ENCODE results near the gene KCNMB2.

The KCNMB2 gene

DNA sequence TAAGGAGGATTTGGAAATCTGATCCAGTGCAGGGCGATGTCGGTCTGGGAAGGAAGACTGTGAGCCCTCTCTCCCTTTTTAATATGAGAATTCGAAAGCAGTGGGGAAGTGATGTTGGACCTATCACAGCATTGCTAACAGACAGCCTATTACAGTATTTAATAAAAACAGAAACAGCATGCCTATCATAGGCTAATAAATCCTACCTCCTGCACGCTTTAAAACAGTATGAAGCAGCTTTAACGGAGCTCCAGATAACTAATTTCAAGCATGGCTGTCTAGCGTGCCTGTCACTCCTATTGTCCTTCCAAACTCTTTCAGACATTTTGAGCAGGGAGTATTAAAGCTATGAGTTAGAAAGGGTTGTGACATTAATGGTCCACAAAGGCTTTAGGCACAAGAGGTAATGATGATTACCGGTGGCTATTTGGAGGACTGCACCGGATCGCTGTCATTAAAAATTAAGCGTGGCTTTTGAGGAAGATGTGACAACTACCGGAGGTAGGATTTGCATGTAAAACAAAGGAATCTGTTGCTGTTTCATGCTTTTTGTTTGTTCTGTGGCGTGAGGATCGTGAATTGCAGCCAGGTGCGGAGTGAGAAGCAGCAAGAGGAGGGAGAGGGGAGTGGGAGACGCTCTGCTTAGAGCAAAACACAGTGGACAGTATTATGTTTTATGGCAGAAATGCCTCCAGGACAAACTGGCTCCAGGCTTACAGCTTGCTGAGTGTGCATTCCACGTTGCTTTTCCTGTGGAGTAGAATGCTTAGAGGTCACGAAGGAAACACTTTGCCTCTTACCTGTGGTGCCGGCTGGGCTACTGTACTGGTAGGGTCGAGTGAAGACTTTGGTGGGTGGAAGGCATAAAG, at the start of gene KCNMB2:
Gene KCNMB2, plus strand, starts transcription at position 226 of the 869 bp plus-strand sequence.
- TF ChIP-seq, protein P1, sequence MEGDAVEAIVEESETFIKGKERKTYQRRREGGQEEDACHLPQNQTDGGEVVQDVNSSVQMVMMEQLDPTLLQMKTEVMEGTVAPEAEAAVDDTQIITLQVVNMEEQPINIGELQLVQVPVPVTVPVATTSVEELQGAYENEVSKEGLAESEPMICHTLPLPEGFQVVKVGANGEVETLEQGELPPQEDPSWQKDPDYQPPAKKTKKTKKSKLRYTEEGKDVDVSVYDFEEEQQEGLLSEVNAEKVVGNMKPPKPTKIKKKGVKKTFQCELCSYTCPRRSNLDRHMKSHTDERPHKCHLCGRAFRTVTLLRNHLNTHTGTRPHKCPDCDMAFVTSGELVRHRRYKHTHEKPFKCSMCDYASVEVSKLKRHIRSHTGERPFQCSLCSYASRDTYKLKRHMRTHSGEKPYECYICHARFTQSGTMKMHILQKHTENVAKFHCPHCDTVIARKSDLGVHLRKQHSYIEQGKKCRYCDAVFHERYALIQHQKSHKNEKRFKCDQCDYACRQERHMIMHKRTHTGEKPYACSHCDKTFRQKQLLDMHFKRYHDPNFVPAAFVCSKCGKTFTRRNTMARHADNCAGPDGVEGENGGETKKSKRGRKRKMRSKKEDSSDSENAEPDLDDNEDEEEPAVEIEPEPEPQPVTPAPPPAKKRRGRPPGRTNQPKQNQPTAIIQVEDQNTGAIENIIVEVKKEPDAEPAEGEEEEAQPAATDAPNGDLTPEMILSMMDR (IDR thresholded peaks at IDR 0.05; ENCODE audit: insufficient read depth, low read length, missing control alignments) = no peak
- DNase-seq (ENCODE audit: low read depth, low spot score) = no peak
- H3K4me3 ChIP-seq (ENCODE audit: low read depth, low read length) = peak within 1 kb of the TSS; percentile 27
- POLR2A ChIA-PET = no interaction called here
- CTCF ChIA-PET = no interaction called here

DNA sequence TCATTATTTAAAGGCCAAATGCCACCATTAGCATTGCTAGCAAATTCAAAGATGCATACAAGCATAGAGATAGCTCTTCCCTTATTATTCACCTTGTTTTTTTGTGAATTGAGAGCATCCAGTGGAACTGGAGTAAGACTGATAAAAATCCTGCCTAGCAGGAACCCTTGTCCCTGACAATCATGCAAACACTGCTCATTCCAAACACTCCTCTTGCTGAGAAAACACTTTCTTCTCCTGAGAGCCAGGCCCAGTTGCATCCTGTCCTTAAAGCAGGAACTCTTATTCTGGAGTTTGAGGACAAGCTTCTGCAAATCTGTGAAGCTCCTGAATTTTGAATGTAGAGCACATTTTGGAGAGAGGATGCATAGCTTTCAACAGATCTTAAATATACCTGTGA, 49.3 kb upstream of the KCNMB2 start:
- POLR2A ChIA-PET = no interaction called here
- CTCF ChIA-PET = no interaction called here
- no peak overlapping the region for H3K4me3 ChIP-seq (ENCODE audit: low read depth, low read length)
- DNase-seq (ENCODE audit: low read depth, low spot score) = no peak
- TF ChIP-seq, protein P1 (IDR thresholded peaks at IDR 0.05; ENCODE audit: insufficient read depth, low read length, missing control alignments) = no peak

DNA sequence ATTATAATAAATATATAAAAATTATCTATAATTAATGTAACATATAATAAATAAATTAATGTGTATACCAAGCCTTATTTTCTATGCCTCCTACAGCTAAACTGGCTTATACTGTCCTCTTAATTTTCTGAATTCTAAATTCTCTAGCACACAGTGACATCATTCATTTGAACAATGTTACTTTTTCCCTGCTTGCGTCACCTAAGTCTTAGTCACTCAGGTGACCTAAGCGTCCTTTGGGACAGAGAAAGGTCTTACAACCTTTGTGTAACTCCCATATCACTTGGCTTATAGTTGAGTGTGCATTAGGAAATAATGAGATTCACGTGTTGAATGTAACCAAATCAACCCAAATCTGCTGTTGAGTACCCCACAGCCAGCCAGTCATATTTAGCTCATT, 48.5 kb upstream of the KCNMB2 start:
- ChIA-PET CTCF (no interaction called here), POLR2A (no interaction called here)
- TF ChIP-seq, protein P1 (IDR thresholded peaks at IDR 0.05; ENCODE audit: insufficient read depth, low read length, missing control alignments) = no peak
- no peak for DNase-seq (ENCODE audit: low read depth, low spot score)
- H3K4me3 ChIP-seq (ENCODE audit: low read depth, low read length) = no peak overlapping the region

DNA sequence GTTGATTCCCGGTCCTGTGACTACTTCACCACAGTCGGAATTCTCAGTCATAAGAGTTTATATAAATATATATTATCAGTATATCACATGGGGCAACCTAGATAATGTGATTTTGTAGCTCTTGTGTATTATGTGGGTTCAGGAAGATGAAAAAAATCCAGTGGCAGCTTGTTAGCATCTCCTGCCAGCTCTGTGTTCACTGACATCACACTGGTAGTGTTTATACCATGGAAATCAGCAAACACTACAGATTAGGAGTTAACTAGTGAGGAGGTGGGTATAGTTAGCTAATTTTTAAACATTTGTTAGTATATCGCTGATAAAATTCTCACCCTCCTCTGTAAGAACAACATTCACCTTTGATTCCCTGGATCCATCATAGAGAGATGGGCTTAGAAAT, 44.5 kb upstream of the KCNMB2 start:
- POLR2A ChIA-PET = no interaction called here
- CTCF ChIA-PET = no interaction called here
- TF ChIP-seq, protein P1 (IDR thresholded peaks at IDR 0.05; ENCODE audit: insufficient read depth, low read length, missing control alignments) = no peak

DNA sequence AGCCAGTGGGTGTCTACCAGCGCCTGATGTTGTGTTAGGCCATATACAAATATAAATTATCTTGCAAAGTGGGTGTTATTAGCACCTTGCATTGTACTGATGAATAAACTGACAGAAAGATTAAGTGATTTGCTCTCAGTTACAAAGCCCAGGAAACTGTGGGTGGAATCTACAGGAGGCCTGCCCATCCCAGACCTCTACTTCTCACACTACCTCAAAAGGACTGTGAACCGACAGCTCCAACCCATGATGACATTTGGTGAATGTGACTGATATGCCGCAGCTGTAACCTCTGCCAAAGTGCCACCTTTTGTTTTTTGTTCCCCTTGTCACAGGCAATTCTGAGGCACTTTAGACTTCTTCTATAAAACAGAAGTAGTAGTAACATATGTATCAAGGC, 43.7 kb upstream of the KCNMB2 start:
- DNase-seq (ENCODE audit: low read depth, low spot score) = no peak
- no peak overlapping the region for H3K4me3 ChIP-seq (ENCODE audit: low read depth, low read length)
- CTCF ChIA-PET = no interaction called here
- POLR2A ChIA-PET = no interaction called here
- TF ChIP-seq, protein P1 (IDR thresholded peaks at IDR 0.05; ENCODE audit: insufficient read depth, low read length, missing control alignments) = no peak

More for the DNA sequence above, 44.5 kb upstream of the KCNMB2 start:
- H3K4me3 ChIP-seq (ENCODE audit: low read depth, low read length) = no peak overlapping the region
- no peak for DNase-seq (ENCODE audit: low read depth, low spot score)

DNA sequence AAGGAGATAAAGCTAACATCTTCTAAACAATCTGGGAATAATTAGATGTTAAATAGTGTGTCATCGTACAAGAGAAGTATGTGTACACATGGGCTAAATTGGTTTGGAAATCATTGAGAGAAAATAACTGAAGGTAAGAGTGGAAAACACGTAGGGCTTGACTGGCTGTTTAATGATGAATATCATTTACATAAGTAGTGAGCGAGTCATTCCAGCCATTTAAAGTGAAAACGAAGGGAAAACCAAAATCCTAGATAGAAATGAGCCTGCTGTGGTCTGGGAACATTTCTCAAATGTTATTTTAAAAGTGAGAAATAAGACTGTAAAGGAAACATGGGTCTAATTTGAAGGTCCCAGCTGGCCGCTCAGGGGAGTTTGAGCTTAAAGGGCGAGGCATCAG, 41.9 kb upstream of the KCNMB2 start:
- POLR2A ChIA-PET = no interaction called here
- TF ChIP-seq, protein P1 (IDR thresholded peaks at IDR 0.05; ENCODE audit: insufficient read depth, low read length, missing control alignments) = no peak
- H3K4me3 ChIP-seq (ENCODE audit: low read depth, low read length) = no peak overlapping the region
- no peak for DNase-seq (ENCODE audit: low read depth, low spot score)
- CTCF ChIA-PET = no interaction called here

Measured in AG04449 (cell line).